ENCODE measurements around the gene CYP27A1.

- TF ChIP-seq POLR2AphosphoS5 (IDR thresholded peaks at IDR 0.05) = no peak
- TF ChIP-seq, protein P1, sequence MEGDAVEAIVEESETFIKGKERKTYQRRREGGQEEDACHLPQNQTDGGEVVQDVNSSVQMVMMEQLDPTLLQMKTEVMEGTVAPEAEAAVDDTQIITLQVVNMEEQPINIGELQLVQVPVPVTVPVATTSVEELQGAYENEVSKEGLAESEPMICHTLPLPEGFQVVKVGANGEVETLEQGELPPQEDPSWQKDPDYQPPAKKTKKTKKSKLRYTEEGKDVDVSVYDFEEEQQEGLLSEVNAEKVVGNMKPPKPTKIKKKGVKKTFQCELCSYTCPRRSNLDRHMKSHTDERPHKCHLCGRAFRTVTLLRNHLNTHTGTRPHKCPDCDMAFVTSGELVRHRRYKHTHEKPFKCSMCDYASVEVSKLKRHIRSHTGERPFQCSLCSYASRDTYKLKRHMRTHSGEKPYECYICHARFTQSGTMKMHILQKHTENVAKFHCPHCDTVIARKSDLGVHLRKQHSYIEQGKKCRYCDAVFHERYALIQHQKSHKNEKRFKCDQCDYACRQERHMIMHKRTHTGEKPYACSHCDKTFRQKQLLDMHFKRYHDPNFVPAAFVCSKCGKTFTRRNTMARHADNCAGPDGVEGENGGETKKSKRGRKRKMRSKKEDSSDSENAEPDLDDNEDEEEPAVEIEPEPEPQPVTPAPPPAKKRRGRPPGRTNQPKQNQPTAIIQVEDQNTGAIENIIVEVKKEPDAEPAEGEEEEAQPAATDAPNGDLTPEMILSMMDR (IDR thresholded peaks at IDR 0.05) = no peak
Observed at GRCh38 chr2:218805627-218806026, 23.7 kb downstream of the CYP27A1 start.
